Activated effector memory CD4-positive, alpha-beta T cell treated with anti-CD3 and anti-CD28 coated beads, Interleukin-2, amount 50 U/mL, for 16 hours (primary cell): Measurements from ENCODE around the gene HMGA1.
"Not testable (repeated sequence)": the region's sequence is repeated elsewhere in the genome, so short reads cannot be mapped to it uniquely, and the experiment has no call there.

Experiments used
- DNase-seq: peaks from one replicate; pipeline ENCODE4 v3.0.0-alpha.2; 2020

The HMGA1 gene

DNA sequence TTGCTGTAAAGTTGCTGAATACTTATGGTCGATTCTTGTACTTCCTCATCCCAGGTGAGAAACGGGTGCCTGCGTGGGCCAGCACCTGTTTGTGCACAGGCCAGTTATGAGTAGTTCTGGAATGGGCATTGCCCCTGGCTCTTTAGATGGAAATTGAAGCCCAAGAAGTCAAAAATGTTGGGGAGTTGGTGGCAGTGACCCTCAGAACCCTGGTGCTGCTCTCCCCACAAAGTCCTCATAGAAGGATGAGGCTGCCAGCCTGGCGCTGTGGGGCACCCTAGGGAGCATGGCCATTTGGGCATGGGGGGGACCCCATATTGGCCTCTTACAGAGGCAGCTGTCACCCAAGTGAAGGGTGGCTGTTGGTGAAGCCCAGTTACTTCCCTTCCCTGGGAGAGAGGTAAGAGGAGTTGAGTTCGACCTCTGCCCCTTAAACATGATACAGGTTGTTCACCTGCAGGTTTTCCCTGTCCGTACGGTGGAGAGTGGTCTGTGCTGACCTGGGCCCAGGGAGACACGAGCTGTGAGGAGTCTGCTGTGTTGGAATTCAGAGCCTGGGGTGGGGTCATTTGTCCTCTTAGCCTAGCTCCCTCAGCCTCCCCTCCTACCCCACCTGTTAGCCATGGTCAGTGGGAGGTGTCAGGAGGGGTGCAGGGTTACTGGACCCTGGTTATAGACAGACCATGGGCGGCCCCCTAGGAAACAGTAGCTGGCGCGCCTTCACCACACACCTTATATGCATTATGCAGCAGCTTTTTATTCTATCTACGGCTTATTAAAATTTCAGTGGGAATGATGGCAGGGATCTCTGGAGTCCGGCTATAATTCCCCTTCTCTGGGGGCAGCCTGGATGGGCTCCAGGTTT lies 4.9 kb downstream of the HMGA1 start:
- peak; percentile 58 for DNase-seq

DNA sequence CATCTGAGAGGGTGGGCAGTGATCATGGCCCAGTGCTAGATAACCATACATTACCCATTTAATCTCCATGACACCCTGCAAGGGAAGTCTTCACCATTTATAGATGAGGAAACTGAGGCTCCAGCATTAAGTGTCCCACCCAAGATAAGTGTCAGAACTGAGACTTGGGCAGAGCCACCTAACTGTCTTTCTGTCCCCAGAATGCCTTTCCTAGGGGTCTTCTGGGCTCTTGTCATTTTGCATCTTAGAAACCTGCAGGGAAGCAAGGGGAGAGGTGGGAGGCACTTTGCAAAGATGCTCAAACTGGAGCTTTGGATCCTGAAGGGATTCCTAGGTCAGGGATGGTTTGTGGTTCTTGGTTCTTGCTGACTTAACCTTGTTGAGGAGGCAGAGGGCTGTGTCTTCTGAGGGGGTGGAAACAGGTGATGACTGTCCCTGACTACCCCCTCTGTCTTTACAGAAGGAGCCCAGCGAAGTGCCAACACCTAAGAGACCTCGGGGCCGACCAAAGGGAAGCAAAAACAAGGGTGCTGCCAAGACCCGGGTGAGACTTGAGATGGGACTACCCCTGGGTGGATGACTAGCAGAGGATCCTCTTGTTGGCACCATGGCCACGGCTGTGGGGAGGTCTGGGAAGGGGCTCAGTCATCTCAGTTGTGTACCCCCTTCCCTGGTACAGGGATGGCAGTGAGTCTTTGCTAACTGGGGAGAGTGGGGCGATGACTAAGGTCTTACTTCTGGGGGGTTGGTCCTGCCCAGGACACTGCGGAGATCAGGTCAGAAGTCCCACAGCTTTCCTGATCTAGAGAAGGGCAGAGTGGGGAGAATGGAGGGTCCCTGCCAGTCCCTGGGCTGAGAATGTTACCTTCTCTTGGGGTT lies 5.8 kb downstream of the HMGA1 start:
- peak; percentile 62 for DNase-seq

GRCh38 chr6:34243131-34243771 lies 6.6 kb downstream of the HMGA1 start:
- peak; percentile 72 for DNase-seq

DNA sequence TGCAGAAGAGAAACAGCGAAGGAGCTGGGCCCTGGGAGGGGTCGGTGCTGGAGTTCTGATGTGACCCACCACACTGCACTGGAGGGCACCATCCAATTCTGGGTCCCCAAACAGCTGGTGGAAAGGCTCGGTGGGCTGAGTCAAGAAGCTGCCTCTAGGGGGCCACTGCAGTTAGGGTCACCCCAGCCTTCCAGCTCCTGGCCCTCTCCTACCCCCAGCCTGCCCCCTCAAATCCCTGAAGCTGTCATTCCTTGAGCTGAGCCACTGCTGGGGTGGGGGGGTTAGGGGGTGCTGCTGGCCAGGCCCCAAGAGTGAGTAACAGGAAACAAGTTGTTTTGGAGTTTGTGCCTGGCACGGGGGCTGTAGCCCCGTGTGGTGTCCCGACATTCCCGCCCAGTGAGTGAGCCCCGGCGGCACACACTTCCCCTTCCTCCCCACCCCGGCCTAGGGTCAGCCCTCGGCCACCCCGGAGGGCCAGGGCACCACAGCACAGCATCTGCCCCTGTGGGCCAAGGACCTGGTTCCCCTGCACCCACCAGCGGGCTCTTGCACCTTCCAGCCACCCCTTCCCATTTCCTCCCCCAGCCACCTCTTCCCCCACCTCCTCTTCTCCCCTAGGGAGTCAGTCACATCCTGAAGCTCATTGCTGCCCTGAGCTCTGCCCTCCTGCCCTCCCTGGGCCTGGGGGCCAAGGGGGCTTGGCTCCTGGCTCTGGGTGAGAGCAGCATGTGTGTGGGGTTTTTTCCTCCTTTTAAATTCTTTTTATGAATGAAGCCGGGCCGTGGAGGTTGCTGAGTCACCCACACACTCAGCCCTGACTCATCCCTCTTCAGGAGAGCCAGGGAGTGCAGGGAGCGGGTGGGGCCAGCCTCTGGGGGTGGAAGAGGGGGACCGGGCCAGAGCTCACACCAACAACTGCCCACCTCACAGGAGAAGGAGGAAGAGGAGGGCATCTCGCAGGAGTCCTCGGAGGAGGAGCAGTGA lies 7.5 kb downstream of the HMGA1 start:
- peak; percentile 87 for DNase-seq

GRCh38 chr6:34245032-34245760 lies 8.5 kb downstream of the HMGA1 start:
- peak; percentile 53 for DNase-seq

- DNase-seq, result not testable (repeated sequence)
Measured at GRCh38 chr6:34245761-34246140, 9.1 kb downstream of the HMGA1 start.

- DNase-seq, result peak; percentile 36
Measured at GRCh38 chr6:34246249-34246562, 9.5 kb downstream of the HMGA1 start.

GRCh38 chr6:34246563-34247391 lies 10.1 kb downstream of the HMGA1 start:
- peak; percentile 82 for DNase-seq

DNA sequence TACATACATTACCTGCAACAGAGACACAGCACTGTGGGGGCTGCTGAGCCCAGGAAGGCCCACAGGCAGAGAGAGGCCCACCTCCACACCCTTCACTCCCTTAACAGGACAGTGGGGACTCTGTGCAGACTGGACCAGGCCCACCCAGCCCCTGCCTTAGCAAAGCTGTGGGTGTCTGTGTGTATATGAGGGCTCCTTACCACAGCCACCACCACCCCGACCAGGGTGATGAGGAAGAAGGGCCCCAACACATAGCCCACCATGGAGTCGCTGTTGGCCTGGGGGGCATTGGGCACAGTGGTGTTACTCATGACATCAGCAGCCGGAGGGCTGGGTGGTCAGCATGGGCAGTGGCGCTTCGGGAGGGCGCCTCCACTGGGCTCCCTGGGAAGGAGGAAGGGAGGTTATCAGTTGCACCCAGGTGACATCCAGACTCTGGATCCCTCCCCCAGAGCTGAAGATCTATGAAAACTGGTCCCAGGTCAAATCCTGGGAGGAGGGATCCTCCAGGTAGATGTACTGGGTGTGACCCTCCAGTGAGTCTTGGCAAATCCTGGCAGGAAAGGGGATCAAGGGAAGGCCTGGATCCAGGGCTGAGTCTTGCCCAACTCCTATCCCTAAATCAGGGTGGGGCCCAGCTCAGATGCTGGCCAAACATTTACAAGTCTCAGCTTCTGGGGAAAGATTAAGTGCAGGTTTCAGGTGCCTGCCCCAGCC lies 11.0 kb downstream of the HMGA1 start:
- DNase-seq, result no peak

DNA sequence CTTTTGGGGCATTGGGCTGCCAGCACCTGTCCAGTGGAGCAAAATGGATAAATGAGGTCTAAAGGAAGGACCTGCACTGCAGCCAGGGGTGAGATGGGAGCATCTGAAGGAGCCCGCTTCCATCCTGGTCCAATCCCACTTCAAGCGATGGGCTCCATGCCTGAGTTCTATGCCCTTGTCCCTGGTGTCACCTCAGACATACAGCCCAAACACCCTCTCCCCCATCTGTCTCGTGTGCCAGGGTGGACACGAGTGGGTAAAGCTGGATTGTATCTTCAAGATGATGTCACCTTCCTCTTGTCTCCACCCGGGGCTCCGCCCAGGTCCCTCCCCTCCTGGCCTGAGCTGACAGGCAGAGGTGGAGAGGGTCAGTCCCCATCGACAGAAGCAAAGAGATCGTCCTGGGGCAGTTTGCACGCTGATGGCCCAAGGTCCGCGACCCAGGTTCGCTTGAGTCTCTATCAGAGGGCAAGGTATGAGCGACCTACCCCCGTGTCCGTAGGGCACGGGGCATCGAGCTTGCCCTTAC lies 11.6 kb downstream of the HMGA1 start:
- peak; percentile 82 for DNase-seq

DNA sequence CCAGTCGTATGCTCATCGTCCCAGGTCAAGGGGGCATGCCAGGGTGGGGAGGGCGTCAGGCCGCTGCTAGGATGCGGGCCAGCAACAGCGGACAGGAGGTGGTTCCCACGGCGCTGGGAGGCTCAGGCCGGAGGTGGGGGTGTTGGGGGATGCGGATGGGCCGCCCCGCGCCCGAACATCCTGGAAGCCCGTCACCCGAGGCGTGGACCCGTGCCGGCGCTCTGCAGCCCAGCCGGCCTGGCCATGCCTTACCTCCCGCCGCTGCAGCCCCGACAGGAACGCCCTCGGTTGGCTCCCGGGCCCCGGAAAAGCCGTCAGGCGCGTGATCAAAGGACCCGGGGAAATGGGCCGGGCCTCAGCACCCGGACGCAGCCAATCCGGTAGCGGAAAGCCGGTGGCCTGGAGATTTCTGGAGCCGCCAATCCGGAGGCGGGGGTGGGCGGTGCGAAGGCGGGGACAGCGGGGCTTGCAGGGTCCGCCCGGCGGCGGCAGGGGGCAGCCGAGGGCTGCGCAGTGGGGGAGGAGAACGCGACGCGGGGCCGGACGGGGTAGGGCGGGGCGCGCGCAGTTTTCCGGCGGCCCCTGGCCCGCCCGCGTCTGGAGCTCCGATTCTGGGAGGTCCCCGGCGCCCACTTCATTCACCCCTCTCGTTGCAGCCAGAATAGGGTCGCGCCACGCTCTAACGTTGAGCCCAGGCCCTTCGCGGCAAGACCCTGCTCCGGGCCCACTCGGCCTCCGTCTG lies 12.2 kb downstream of the HMGA1 start, which contains the start of gene SMIM29:
Gene SMIM29, minus strand, starts transcription at position 280 of the 742 bp plus-strand sequence. CDS start 1,215 bp downstream, outside the sequence.
- DNase-seq, result peak; percentile 99

DNA sequence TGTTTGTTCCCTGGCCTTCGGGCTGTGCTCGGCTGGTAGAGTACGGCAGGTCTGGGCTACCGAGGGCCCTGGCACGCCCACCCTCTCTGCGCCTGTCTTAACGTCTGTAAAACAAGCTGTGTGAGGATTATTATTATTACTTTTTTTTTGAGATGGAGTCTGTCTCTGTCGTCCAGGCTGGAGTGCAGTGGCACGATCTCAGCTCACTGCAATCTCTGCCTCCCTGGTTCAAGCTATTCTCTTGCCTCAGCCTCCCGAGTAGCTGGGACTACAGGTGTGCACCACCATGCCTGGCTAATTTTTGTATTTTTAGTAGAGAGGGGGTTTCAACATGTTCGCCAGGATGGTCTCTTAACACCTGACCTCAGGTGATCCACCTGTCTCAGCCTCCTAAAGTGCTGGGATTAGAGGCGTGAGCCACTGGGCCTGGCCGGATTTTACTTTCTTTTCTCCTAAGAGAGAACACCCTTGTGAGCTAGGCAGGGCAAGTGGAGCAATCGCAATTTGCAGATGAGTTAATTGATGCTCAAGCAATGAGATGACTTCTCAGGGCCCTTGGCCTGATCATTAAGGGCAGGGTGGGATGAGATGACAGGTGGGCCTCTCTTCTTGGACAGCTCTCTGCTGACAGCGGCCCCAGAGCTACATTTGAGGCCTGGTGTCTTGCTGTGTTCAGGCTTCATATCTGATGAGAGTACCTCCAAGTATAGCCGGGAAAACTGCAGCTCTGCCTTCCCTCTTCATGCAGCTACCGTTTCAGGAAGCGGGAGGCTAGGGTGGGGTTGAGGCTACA lies 13.0 kb downstream of the HMGA1 start:
- DNase-seq, result peak; percentile 51

GRCh38 chr6:34252395-34252794 lies 15.7 kb downstream of the HMGA1 start:
- DNase-seq, result not testable (repeated sequence)

DNA sequence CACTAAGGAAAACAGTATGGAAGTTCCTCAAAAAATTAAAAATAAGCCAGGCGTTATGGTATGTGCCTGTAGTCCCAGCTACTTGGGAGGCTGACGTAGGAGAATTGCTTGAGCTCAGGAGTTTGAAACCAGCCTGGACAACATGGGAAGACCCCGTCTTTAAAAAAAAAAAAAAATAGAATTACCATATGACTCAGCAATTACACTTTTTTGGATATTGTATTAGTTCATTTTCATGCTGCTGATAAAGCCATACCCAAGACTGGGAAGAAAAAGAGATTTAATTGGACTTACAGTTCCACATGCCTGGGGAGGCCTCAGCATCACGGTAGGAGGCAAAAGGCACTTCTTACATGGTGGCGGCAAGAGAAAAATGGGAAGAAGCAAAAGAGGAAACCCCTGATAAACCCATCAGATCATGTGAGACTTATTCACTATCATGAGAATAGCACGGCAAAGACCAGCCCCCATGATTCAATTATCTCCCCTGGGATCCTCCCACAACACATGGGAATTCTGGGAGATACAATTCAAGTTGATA lies 22.9 kb downstream of the HMGA1 start:
- no peak for DNase-seq

DNA sequence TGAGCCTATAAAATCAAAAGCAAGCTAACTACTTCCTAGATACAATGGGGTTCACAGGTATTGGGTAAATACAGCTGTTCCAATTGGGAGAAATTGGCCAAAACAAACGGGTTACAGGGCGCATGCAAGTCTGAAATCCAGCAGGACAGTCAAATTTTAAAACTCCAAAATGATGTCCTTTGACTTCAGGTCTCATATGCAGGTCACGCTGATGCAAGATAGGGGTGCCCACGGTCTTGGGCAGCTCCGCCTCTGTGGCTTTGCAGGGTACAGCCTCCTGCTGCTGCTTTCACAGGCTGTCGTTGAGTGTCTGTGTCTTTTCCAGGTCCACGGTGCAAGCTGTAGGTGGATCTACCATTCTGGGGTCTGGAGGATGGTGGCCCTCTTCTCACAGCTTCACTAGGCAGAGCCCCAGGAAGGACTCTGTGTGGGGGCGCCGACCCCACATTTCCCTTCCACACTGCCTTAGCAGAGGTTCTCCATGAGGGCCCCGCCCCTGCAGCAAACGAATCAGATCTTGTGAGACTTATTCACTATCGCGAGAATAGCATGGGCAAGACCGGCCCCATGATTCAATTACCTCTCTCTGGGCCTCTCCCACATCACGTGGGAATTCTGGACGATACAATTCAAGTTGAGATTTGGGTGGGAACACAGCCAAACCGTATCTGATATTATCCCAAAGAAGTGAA lies 24.0 kb downstream of the HMGA1 start:
- no peak for DNase-seq

- DNase-seq, result not testable (repeated sequence)
Measured at GRCh38 chr6:34263484-34263883, 26.8 kb downstream of the HMGA1 start.

- no peak for DNase-seq
Measured at GRCh38 chr6:34267746-34268145, 31.1 kb downstream of the HMGA1 start.
